ENCODE results near the gene ANKRD13B.

- TF ChIP-seq CTCF (IDR thresholded peaks at IDR 0.05): no peak
- no peak for TF ChIP-seq POLR2A (IDR thresholded peaks at IDR 0.05)
- no peak for TF ChIP-seq EP300 (IDR thresholded peaks at IDR 0.05; ENCODE audit: low read depth)
- TF ChIP-seq POLR2AphosphoS5 (IDR thresholded peaks at IDR 0.05): no peak
These were observed 37.1 kb upstream of the ANKRD13B start for GRCh38 chr17:29555840-29556239.

All from transverse colon (tissue), 4 donors.